Peyer's patch (tissue), 4 donors: ENCODE results near the gene EEF1A2.

Experiments
- CTCF ChIP-seq, 6 experiments: fragments of 450-650 bp in 4 of 6; fragments of 200-600 bp in 2 of 6; sonication (generic) in 1 of 6; IDR thresholded peaks; one replicate each; pipeline ENCODE4 v1.5.1; 2017 to 2019; ENCODE audit warnings: antibody characterized with exemption in 6 of 6, mild to moderate bottlenecking in 3 of 6, moderate library complexity in 1 of 6
- POLR2A ChIP-seq, 2 donors: fragments of 450-650 bp; IDR thresholded peaks; one replicate each; pipeline ENCODE4 v1.5.1; 2017; ENCODE audit warnings: antibody characterized with exemption in 2 of 2, mild to moderate bottlenecking in 2 of 2, moderate library complexity in 2 of 2

- TF ChIP-seq POLR2A (IDR thresholded peaks at IDR 0.05): no peak
- TF ChIP-seq CTCF (IDR thresholded peaks at IDR 0.05): no peak
These were observed 26.7 kb downstream of the EEF1A2 start, which contains the start of gene KCNQ2 for GRCh38 chr20:63471981-63472831.
